Adrenal gland (tissue), 12 donors: ENCODE measurements around the gene ABCB6. TPM values are rescaled to one million over a fixed set of nuclear protein-coding genes. Genes with fewer than 3 reads are reported as not detected.
A peak's percentile ranks its signal among the peaks of the same experiment; 100 is the strongest.

Experiments
- DNase-seq, 7 donors: peaks; one replicate each; pipeline ENCODE4 v3.0.0-alpha.2; 2019 to 2020
- H3K27ac ChIP-seq, 5 donors: fragments of 200-600 bp; sonication (generic) in 4 of 5; 1 replicate in 3 of 5; 2 replicates in 2 of 5; pipeline versions ENCODE4 v1.5.1 to v1.8.0; 2016 to 2020; ENCODE audit warnings: mild to moderate bottlenecking in 1 of 5
- H3K27me3 ChIP-seq: fragments of 200-600 bp; 2 replicates; pipeline ENCODE4 v1.8.0; 2021
- H3K36me3 ChIP-seq, 2 donors: fragments of 200-600 bp; replicated peaks in 1 of 2; 1 replicate in 1 of 2; 2 replicates in 1 of 2; pipeline versions ENCODE4 v1.5.1 to v1.8.0; 2018 to 2022
- H3K4me1 ChIP-seq, 2 donors: fragments of 200-600 bp; replicated peaks in 1 of 2; 1 replicate in 1 of 2; 2 replicates in 1 of 2; pipeline versions ENCODE4 v1.5.1 to v1.8.0; 2018 to 2021
- H3K4me3 ChIP-seq, 4 donors: fragments of 200-600 bp; sonication (generic) in 3 of 4; one replicate each; pipeline ENCODE4 v1.5.1; 2016 to 2018
- H3K9me3 ChIP-seq, 3 donors: fragments of 200-600 bp; sonication (generic) in 1 of 3; replicated peaks in 1 of 3; 1 replicate in 2 of 3; 2 replicates in 1 of 3; pipeline versions ENCODE4 v1.5.1 to v1.8.0; 2016 to 2021
- CTCF ChIP-seq, 6 experiments: fragments of 450-650 bp in 4 of 6; fragments of 200-600 bp in 2 of 6; sonication (generic) in 1 of 6; IDR thresholded peaks; 1 replicate in 5 of 6; 2 replicates in 1 of 6; pipeline versions ENCODE4 v1.5.1 to v1.8.0; 2016 to 2021; ENCODE audit warnings: antibody characterized with exemption in 6 of 6, mild to moderate bottlenecking in 2 of 6, moderate library complexity in 1 of 6
- POLR2A ChIP-seq, 2 donors: fragments of 450-650 bp; IDR thresholded peaks; one replicate each; pipeline ENCODE4 v1.6.1; 2017; ENCODE audit warnings: antibody characterized with exemption in 2 of 2, mild to moderate bottlenecking in 2 of 2, moderate library complexity in 1 of 2
- WGBS, 4 donors: extraction: QIAGEN DNeasy Blood & Tissue Kit in 2 of 4; methylation state at CpG; one replicate each; pipeline versions ENCODE4 v1.1.5 to v1.1.7; 2013 to 2017; 5-methylcytosine and 5-hydroxymethylcytosine counted together
- intact Hi-C, 2 donors: fragments of 100-400 bp; cut with DNase I; formaldehyde crosslinking; loops; one replicate each; pipeline versions ENCODE4 v1.14.1 to v1.15.0; 2022 to 2023
- polyA plus RNA-seq, 3 donors: library from polyadenylated mRNA; stranded (reverse); fragments of 200-250 nt in 2 of 3; fragments of 350-450 nt in 1 of 3; fragmentation: Illumina TruSeq in 1 of 3; extraction: RNeasy Lipid Tissue Mini Kit (QIAGEN cat#74804) in 1 of 3; gene quantifications; one replicate each; pipeline ENCODE4 v1.2.3, GENCODE V29; 2013 to 2014
- total RNA-seq, 9 donors: library from RNA; depleted of rRNA in 4 of 9; stranded (reverse); fragments of >200 nt in 4 of 9; fragments of 120-200 nt in 1 of 9; fragmentation: NEBNext Ultra II Directional in 1 of 9; extraction: Animal tissue kit (Norgen Biotek cat#: 25700) in 1 of 9; gene quantifications; one replicate each; pipeline versions ENCODE4 v1.1.0 to v1.2.4, GENCODE V29; 2013 to 2023
- donor health status: healthy with polysubstance abuse.
- donor health status: Bipolar disorder and iron deficiency.
- donor health status: DM: yes; HTN: yes; CAD: no.
- donor health status: DM: no; HTN: no; CAD: no.
- donor health status: DM: no; HTN: no; CAD: no.
- donor health status: DM: yes; HTN: yes; CAD: no.

Gene ABCB6
- total and polyA plus RNA-seq, 12 donors = 10.1 to 85.1 (median 27.9) TPM

- peak in 1 of 7 donors; percentile 3 for DNase-seq
- no peaks in the 10 kb centered on the region for H3K9me3 ChIP-seq
- H3K27ac ChIP-seq = no peak overlapping the region
- H3K4me1 ChIP-seq = peaks cover under 1 to 6% of the 10 kb centered on the region in 2 donors
- H3K36me3 ChIP-seq = peaks cover 0 to 55% of the 10 kb centered on the region in 2 donors
- no peak overlapping the region for H3K4me3 ChIP-seq
- intact Hi-C loops = no loop called here
- TF ChIP-seq POLR2A (IDR thresholded peaks at IDR 0.05) = no peak
- TF ChIP-seq CTCF (IDR thresholded peaks at IDR 0.05) = no peak
- WGBS, 4 donors = 93 to 100% (median 99%) methylated on average over 2 of the region's 2 CpGs
- no peaks in the 10 kb centered on the region for H3K27me3 ChIP-seq
Measured at GRCh38 chr2:219184121-219184520, 34.6 kb downstream of the ABCB6 start.

GRCh38 chr2:219183151-219183772, 35.5 kb downstream of the ABCB6 start:
- Histone ChIP-seq H3K36me3 (peaks cover 0 to 55% of the 10 kb centered on the region in 2 donors), H3K4me1 (peaks cover 6 to 10% of the 10 kb centered on the region in 2 donors), H3K27ac (no peak overlapping the region), H3K4me3 (no peak overlapping the region), H3K9me3 (no peaks in the 10 kb centered on the region), H3K27me3 (no peaks in the 10 kb centered on the region)
- intact Hi-C loops = no loop called here
- 84 to 87% (median 86%) methylated on average over 5 to 6 of the region's 6 CpGs for WGBS, 4 donors
- TF ChIP-seq POLR2A (IDR thresholded peaks at IDR 0.05) (no peak), CTCF (IDR thresholded peaks at IDR 0.05) (no peak)
- no peak for DNase-seq

- peaks cover 0 to 55% of the 10 kb centered on the region in 2 donors for H3K36me3 ChIP-seq
Measured at GRCh38 chr2:219182331-219183150, 36.2 kb downstream of the ABCB6 start.

More at GRCh38 chr2:219182331-219183150, 36.2 kb downstream of the ABCB6 start:
- intact Hi-C loops = no loop called here
- Histone ChIP-seq H3K9me3 (no peaks in the 10 kb centered on the region), H3K27me3 (no peaks in the 10 kb centered on the region), H3K4me3 (no peak overlapping the region), H3K4me1 (peaks cover 7 to 10% of the 10 kb centered on the region in 2 donors), H3K27ac (no peak overlapping the region)
- TF ChIP-seq POLR2A (IDR thresholded peaks at IDR 0.05) (no peak), CTCF (IDR thresholded peaks at IDR 0.05) (no peak)
- peak in 1 of 7 donors; percentile 18 for DNase-seq
- 73 to 81% (median 75%) methylated on average over 5 to 8 of the region's 8 CpGs for WGBS, 4 donors
